MM.1S (cell line): ENCODE data around the gene PHTF1.

ENCODE experiments used
- DNase-seq: peaks from one replicate; pipeline ENCODE4 v3.0.0-alpha.2; 2015
- H2AFZ ChIP-seq: fragments of 300-600 bp; sonication (generic); 2 replicates; pipeline ENCODE4 v1.6.0; 2016; ENCODE audit warnings: antibody characterized with exemption, low read length
- H3F3A ChIP-seq: fragments of 300-600 bp; sonication (generic); 2 replicates; pipeline ENCODE4 v1.6.1; 2016; ENCODE audit warnings: mild to moderate bottlenecking, antibody characterized with exemption, low read length, moderate library complexity, mixed read lengths; ENCODE audit not compliant: insufficient read depth
- H3K27ac ChIP-seq: fragments of 300-600 bp; sonication (generic); 2 replicates; pipeline ENCODE4 v1.5.1; 2016; ENCODE audit warnings: mild to moderate bottlenecking, low read length
- H3K27me3 ChIP-seq: fragments of 300-600 bp; sonication (generic); replicated peaks from 2 replicates; pipeline ENCODE4 v1.6.0; 2016; ENCODE audit warnings: low read length; ENCODE audit not compliant: insufficient read depth
- H3K36me3 ChIP-seq: fragments of 300-600 bp; sonication (generic); replicated peaks from 2 replicates; pipeline ENCODE4 v1.6.1; 2016; ENCODE audit warnings: mild to moderate bottlenecking, low read length, mixed read lengths; ENCODE audit not compliant: insufficient read depth
- H3K4me1 ChIP-seq: fragments of 300-600 bp; sonication (generic); 2 replicates; pipeline ENCODE4 v1.6.1; 2016; ENCODE audit warnings: low read length, mixed read lengths
- H3K4me2 ChIP-seq: fragments of 300-600 bp; sonication (generic); 2 replicates; pipeline ENCODE4 v1.6.0; 2016; ENCODE audit warnings: low read depth, low read length
- H3K4me3 ChIP-seq: fragments of 300-600 bp; sonication (generic); 2 replicates; pipeline ENCODE4 v1.5.1; 2016; ENCODE audit warnings: low read length, mixed read lengths
- H3K79me2 ChIP-seq: fragments of 300-600 bp; sonication (generic); 2 replicates; pipeline ENCODE4 v1.6.1; 2016; ENCODE audit warnings: mixed run types, low read length, mixed read lengths
- H3K9ac ChIP-seq: fragments of 300-600 bp; sonication (generic); 2 replicates; pipeline ENCODE4 v1.6.1; 2016; ENCODE audit warnings: low read length, mixed read lengths
- H3K9me2 ChIP-seq: fragments of 300-600 bp; sonication (generic); replicated peaks from 2 replicates; pipeline ENCODE4 v1.6.1; 2016; ENCODE audit warnings: mild to moderate bottlenecking, low read length, mixed read lengths; ENCODE audit not compliant: insufficient read depth
- H3K9me3 ChIP-seq: fragments of 300-600 bp; sonication (generic); replicated peaks from 2 replicates; pipeline ENCODE4 v1.6.1; 2016; ENCODE audit warnings: mild to moderate bottlenecking, low read length, mixed read lengths; ENCODE audit not compliant: insufficient read depth
- H4K20me1 ChIP-seq: fragments of 300-600 bp; sonication (generic); 2 replicates; pipeline ENCODE4 v1.6.1; 2016; ENCODE audit warnings: mild to moderate bottlenecking, low read length, moderate library complexity, mixed read lengths; ENCODE audit not compliant: insufficient read depth
- CTCF ChIP-seq: fragments of 300-600 bp; sonication (generic); IDR thresholded peaks from 2 replicates; pipeline ENCODE4 v1.5.1; 2016; ENCODE audit warnings: antibody characterized with exemption, low read length, mixed read lengths
- EZH2 ChIP-seq: fragments of 300-600 bp; sonication (generic); optimal IDR thresholded peaks from 2 replicates; pipeline ENCODE3; 2017; ENCODE audit warnings: low read depth, mild to moderate bottlenecking, antibody characterized with exemption, low read length, mixed read lengths
- EZH2phosphoT487 ChIP-seq: fragments of 300-600 bp; sonication (generic); IDR thresholded peaks from 2 replicates; pipeline ENCODE4 v1.6.1; 2018; ENCODE audit warnings: antibody characterized with exemption, low read length

Gene PHTF1

DNA sequence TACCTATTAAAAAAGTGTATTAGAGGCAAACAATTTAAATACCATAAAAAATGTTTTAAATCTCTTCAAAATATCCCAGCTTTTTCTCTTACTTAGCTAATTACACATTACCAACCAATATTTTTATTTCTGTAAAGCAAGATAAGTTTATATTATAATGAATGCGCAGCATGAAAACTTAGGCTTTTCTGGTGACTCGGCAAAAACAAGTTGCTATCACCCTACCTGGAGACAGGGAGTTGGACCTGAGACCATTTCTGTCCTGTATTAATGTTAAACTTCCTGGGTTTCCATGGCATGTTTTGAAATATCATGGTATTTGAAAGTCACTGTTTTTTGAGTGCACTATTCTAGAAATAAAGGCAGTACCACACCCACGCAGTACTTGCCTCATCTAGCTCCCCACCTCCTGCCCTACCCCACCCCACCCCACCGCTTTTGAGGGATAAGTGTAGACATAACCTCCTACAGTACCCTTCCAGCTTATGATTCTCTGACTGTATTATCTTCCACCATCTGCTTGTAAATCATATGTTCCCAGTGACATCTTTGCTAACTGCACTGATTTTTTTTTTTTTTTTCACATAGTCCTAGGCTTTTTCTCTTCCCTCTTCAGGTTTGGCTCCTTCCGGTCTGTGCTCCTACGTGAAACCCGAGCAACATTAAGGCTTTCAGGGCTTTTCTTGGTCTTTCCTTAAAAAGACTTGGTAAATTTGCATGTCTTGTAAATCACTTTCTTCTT, 77.5 kb downstream of the PHTF1 start:
- Histone ChIP-seq H3K9ac (no peak overlapping the region), H3K79me2 (no peaks in the 10 kb centered on the region), H3K4me3 (no peak overlapping the region), H4K20me1 (no peaks in the 10 kb centered on the region), H3K4me1 (no peaks in the 10 kb centered on the region), H3K27me3 (no peaks in the 10 kb centered on the region), H3K36me3 (no peaks in the 10 kb centered on the region), H3K27ac (no peak overlapping the region), H3K4me2 (no peak overlapping the region), H2AFZ (no peak overlapping the region), H3F3A (no peaks in the 10 kb centered on the region), H3K9me2 (no peaks in the 10 kb centered on the region), H3K9me3 (no peaks in the 10 kb centered on the region)
- no peak for DNase-seq
- TF ChIP-seq EZH2phosphoT487 (no peak), EZH2 (no peak), CTCF (no peak)

GRCh38 chr1:113678159-113678469, 81.2 kb downstream of the PHTF1 start:
- no peaks in the 10 kb centered on the region for H3K9me3 ChIP-seq
- no peaks in the 10 kb centered on the region for H3K79me2 ChIP-seq
- no peaks in the 10 kb centered on the region for H3K36me3 ChIP-seq
- H3F3A ChIP-seq = no peaks in the 10 kb centered on the region
- no peak for DNase-seq
- H3K9ac ChIP-seq = no peak overlapping the region
- no peak overlapping the region for H3K4me2 ChIP-seq
- TF ChIP-seq CTCF = no peak
- TF ChIP-seq EZH2 = no peak
- no peak for TF ChIP-seq EZH2phosphoT487
- no peaks in the 10 kb centered on the region for H3K4me1 ChIP-seq
- H4K20me1 ChIP-seq = no peaks in the 10 kb centered on the region
- H3K27me3 ChIP-seq = no peaks in the 10 kb centered on the region
- no peak overlapping the region for H3K4me3 ChIP-seq
- H3K9me2 ChIP-seq = no peaks in the 10 kb centered on the region
- no peak overlapping the region for H3K27ac ChIP-seq
- H2AFZ ChIP-seq = no peak overlapping the region

DNA sequence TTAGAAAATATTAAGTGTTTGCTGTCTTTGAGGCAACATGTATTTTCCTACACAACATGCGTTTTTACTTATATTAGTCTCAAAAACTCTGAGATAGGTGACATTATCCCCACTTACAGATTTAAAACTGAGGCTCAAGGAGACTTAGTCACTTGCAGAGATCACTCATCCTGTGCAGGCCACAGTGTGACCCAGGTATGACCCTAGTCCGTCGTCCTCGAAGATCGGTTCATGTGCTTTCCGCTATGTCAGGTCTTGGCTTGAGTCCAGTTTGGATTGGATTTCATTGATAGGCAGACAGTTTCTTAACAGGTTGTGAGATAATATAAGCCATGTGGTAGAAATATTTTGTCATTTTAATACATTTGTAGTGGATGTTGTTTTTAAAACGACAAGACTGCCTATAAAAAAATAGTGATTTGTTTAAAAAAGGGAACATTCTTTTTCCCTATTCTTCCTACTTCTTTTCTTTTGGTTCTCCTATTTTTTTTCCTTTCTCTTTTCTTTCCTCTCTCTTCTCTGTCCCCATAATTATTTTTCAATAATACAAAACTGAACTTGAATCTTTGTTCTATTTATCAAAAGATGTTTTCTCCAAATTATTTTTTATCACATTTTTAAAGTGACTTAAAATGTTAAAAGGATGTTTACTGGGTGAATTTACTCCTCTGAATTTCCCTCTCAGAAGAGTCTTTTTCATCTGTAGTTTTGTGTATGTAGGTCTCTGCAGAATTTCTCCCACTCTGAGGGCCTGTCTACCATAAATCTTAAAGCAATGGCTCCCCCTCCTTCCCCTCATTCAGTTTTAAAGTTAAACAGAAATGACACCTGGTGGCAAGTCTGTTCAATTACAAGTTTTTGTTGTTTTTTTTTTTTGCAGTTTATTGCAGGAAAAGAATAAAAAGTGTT, 81.8 kb downstream of the PHTF1 start:
- no peaks in the 10 kb centered on the region for H3K9me2 ChIP-seq
- no peaks in the 10 kb centered on the region for H3K79me2 ChIP-seq
- no peak overlapping the region for H3K9ac ChIP-seq
- TF ChIP-seq EZH2phosphoT487 (no peak), CTCF (peak; percentile 43)
- H3K27me3 ChIP-seq = no peaks in the 10 kb centered on the region
- H3K4me3 ChIP-seq = no peak overlapping the region
- peak; percentile 45 for DNase-seq
- H3K36me3 ChIP-seq = no peaks in the 10 kb centered on the region
- H3K4me1 ChIP-seq = no peaks in the 10 kb centered on the region
- H3F3A ChIP-seq = no peaks in the 10 kb centered on the region
- no peak overlapping the region for H3K27ac ChIP-seq
- H4K20me1 ChIP-seq = no peaks in the 10 kb centered on the region
- H3K4me2 ChIP-seq = no peak overlapping the region
- no peaks in the 10 kb centered on the region for H3K9me3 ChIP-seq
- no peak overlapping the region for H2AFZ ChIP-seq
